NCI-H82 (cell line): Measurements from ENCODE around the gene ADGRV1.

Experiments
- DNase-seq: peaks from one replicate; lab custom pipeline; 2025; lab: John Stamatoyannopoulos, UW

The ADGRV1 gene

GRCh38 chr5:90558344-90559192 lies at the start of gene ADGRV1:
Gene ADGRV1 (plus strand): TSS chr5:90558797. CDS start chr5:90558896, 99 bp downstream.
- DNase-seq: peak; percentile 98

DNA sequence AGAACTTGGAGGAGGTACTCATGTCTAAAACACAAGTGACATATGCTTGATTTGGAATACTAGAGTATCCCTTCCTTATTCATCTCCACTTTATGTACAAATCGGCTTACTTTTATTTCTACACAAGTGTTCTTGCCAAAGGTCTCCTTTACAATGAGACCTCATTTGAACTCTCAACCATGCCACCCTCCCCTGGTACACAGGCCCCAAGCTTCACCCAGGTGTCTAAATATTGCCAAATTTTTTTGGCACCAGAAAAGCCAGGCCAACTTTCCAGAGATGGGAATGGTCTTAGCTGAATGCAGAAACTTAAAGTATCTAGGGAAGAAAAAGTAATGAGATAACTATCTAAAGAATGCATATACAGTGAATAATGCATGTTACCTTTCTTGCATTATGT lies 48.2 kb upstream of the ADGRV1 start:
- DNase-seq: no peak

GRCh38 chr5:90514520-90514919 lies 44.1 kb upstream of the ADGRV1 start:
- DNase-seq: no peak

DNA sequence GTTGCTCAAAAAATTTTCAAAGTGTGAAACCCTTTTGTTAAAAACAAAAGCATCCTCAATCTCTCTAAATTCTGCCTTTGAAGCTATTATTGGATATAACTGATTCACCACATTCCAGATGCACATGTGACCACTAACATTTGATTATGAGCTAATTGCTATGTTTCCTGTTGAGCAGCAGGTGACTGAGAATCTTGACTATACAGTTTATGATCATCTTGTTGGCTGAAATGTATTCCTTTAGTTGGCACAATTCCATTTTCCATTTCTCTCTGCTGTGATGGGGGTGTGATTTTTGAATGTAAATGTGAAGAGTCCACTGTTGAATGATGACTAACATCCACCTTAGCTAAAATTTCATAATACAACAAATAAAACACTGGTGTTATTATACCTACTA lies 39.9 kb upstream of the ADGRV1 start:
- DNase-seq: no peak

DNA sequence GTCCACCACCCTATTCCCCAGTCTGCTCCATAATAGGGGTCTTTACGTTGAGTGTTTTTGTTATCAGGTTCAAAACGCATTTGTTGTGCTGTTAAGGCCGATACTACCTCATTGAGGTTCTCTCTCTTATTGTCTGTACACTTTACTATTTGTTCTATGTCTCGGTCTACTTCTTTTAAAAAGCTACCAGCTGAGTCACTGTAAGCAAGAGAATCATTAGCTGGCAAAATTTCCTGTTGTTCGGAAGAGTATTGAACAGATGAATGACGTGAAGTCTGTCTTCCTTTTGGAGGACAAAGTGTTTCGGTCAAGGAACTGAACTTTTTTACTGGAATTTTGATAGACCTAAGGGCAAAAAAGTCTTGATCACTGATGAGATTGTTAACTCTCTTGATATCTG lies 39.5 kb upstream of the ADGRV1 start:
- no peak for DNase-seq

GRCh38 chr5:90528601-90529193 lies 29.9 kb upstream of the ADGRV1 start:
- DNase-seq: peak; percentile 37

GRCh38 chr5:90529194-90529938 lies 29.2 kb upstream of the ADGRV1 start, which contains the start of gene LYSMD3:
Gene LYSMD3 (minus strand): TSS chr5:90529584. CDS start chr5:90525289, 4,295 bp downstream.
- peak; percentile 96 for DNase-seq

DNA sequence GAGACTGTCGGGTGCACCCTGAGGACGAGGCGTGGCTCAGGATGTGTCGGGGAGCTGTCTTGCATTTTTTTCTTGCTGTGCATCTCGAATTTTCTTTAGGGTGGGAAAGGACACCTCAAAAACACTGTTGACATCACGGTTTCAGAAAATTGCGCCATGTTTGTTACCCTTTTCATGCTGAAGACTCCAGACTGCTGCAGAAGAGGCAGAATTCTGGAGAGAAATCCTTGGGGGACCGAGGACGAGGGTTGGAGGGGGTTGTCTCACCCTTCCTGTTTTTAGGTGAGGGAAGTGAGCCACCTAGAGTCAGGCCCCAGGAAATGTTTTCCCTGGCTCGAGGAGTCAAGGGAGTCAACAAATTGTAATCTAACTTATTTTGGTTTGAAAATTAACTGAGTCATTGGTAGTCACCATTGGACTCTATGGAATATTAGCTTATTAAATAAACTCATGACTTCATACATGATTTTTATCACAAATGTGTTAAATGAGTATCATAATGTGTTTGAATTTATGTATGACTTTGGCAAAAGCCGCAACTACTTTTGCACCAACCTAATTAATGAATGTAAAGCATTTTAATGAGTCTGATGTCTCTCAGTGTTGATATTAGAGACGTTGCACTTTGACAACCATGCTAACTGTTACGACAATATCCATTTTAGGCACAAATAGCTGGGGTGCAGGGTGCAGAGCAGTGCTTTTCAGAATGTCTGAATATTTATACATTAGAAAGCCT lies 28.5 kb upstream of the ADGRV1 start:
- DNase-seq: peak; percentile 83

DNA sequence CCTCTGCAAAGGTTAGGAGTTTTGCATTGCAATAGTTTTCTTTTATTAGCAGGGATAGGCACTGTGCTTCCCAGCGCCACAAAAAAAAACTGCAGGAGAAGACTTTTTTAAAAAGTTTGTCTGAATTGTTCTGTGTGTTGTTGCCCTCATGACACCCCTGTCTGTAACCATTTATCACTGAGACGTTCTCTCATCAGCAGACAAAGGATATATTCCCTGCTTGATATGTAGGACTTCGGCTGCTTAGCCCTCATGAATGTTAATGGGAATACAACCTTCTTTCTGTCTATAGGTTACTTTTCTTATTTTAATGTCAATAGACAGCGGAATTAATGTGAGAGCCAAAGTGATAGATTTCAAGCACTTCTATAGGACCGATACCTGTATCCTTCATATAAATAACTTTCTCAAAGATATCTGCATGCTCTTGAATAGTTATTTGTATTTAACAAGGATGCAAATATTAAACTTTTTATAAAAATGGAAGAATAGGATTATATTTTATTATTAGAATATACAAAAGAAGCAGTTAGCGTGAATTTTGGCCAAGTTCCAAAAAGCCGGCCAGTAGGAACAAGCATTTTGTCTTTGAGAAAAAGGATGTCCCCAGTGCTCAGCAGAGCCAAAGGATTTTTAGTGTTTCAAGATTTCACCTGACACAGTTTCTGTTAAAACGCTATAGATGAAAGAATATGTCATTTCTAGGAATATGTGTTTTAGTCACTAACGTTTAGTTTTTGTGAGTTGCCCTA lies 27.7 kb upstream of the ADGRV1 start:
- no peak for DNase-seq

GRCh38 chr5:90533794-90534193 lies 24.8 kb upstream of the ADGRV1 start:
- no peak for DNase-seq

GRCh38 chr5:90534922-90535321 lies 23.7 kb upstream of the ADGRV1 start:
- DNase-seq: no peak

DNA sequence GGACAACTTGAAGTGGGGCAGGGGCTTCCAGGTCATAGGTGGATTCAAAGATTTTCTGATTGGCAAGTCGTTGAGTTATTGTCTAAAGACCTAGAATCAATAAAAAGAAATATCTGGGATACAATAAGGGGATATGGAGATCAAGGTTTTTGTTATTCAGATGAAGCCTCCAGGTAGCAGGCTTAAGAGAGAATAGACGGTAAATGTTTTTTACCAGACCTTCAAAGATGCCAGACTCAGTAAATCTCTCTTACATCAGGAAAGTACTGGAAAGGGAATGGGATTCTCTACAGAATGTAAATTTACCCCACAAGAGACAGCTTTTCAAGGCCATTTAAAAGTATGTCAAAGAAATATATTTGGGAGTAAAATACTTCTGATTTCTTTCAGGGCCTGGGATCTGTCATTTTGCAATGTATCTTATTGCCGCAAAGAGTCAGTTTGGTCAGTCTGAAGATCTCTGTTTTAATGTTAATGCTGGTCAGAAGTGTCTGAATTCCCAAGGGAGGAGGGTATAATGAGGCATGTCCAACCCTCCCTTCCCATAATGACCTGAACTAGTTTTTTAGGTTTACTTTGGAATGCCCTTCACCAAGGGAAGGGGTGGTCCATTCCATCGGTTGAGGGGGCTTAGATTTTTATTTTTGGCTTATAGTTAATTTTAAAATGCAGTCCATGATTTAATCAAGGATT lies 15.6 kb upstream of the ADGRV1 start:
- no peak for DNase-seq

DNA sequence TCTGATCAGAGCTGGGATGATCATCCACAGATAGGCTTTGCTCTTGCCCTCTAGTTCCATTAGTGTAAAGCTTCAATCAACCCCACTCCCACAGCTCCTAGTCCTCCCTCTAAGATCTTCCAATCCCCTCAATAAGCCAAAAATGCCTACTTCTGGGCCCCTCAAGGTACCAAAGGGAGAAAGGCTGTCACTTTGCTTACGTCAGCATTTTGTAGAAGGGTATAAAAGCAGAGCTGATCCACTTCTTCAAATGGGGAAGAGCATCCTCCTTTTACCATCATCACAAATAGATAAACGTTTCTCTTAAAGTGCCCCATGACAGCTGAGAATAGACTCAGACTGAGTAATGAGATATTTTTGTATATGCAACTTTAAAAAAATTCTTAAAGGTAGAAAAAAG lies 13.1 kb upstream of the ADGRV1 start:
- no peak for DNase-seq

DNA sequence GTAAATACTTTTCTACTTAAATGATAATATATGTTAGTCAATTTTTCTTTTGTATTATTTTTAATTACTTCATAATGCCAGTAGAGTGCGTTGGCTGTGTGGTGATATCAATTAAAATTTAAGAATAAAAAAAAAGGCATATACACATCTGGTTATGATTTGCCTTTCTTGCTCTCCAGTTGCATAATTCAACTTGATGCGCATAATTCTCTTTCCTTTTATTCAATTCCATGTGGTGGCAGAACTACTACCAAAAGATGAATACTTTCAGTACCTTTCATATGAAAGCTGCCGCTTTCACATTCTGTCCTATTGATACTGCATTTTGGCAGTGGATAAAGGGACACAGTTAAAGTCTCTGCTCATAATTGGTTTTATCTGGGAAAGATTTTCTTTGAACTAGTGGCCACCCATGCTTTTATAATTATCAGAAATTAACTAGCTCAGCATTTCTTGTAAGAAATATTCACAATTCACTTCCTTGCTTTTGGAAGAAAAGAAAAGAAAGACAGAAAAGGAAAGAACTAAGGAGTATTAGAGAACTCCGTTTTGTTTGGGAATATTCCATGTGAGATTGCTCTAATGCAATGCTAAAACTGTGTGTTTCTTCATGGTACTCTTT lies 12.3 kb upstream of the ADGRV1 start:
- no peak for DNase-seq

DNA sequence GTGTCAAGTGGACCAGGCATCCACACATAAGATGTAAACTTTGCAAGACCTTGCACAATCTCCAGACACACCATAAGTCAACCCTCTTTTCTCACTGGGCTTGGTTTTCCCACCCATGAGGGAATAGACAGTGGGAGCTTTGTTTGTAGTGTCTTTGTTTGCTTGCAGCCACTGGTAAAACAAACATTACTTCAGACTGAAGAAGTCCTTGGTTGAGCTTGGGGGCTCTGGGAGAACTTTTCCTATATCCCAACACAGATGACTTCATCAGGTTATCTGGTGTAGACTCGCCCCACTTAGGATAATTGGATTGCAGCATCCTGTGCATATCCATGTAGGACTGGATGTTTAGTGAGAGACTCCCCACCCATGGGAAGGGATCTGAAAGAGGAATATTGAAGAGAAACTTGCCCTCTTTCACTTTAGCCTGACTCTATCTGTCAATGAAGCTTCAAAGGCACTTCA lies 11.5 kb upstream of the ADGRV1 start:
- peak; percentile 63 for DNase-seq

- DNase-seq: peak; percentile 4
These were observed 10.5 kb upstream of the ADGRV1 start for GRCh38 chr5:90548069-90548593.

DNA sequence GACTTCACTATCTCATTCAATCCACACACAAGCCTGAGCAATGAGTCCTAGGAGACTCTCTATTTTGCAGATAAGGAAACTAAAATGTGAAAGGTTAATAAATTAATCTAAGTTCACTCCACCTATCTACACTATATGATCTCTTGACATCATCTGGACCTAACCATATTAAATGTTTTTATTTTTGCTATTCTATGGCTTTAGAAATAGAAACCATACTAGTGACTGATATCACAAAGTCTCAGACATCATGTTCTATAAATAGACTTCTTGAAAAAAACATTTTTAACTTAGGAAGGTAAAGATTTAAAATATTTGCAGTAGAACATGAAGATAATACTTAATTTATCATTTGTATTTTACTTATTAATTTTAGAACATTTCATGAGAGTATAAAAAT lies 9.4 kb upstream of the ADGRV1 start:
- no peak for DNase-seq

DNA sequence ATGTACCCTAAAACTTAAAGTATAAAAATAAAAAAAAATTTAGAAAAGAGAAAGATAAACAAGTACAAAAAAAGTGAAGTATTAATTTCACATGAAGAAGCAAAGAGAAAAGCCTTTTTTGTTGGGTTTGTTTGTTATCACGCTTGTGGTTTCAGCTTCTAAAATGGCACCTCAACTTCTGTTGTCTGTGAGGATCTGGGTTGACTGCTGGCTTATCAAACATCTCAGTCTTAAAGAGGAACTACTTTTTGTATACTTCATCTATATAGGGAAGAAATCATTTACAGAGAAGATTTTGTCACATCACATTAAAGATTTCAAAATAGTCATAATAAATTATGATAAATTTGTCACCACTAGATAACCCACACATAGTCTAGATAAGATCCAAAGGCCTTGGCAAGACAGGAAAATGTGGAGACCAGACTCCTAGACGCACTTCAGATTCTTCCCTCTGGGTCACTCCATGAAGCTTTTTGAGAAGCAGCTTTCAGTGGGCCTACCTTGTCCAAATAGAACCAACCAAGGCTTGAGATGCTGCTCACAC lies 8.8 kb upstream of the ADGRV1 start:
- DNase-seq: no peak

DNA sequence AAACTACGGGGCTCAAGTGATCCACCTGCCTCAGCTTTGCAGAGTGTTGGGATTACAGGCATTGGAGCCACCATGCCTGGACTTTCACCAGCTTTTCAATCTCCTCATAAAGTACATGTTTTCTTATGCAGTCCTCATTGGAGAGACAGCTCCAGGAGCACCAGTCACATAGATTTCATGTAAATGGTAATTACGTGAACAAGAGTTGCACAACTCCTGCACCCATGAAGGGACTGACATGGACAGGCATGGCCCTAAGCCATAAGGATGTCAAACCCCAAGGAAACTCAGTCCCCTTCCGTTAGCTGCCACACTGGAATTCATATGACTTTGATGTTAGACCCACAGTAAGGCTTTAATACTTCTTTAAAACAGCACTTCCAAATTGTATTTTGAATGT lies 7.6 kb upstream of the ADGRV1 start:
- DNase-seq: no peak

- no peak for DNase-seq
These were observed 7.2 kb upstream of the ADGRV1 start for GRCh38 chr5:90551376-90551775.
